SKM-1 treated with dmso at 0.1 percent for 144 hours (cell line): ENCODE measurements around the gene PPP2R2D.
"Not testable (repeated sequence)": the region's sequence is repeated elsewhere in the genome, so short reads cannot be mapped to it uniquely, and the experiment has no call there.

Experiments used
- DNase-seq: peaks from one replicate; lab custom pipeline; 2025; ENCODE audit not compliant: unreplicated experiment; lab: John Stamatoyannopoulos, UW

The PPP2R2D gene

GRCh38 chr10:131973160-131973951 lies 72.5 kb downstream of the PPP2R2D start:
- no peak for DNase-seq

- DNase-seq = no peak
These were observed 73.4 kb downstream of the PPP2R2D start for GRCh38 chr10:131974034-131974817.

- no peak for DNase-seq
These were observed 74.2 kb downstream of the PPP2R2D start for GRCh38 chr10:131975003-131975402.

GRCh38 chr10:131975796-131976195 lies 75.0 kb downstream of the PPP2R2D start:
- DNase-seq = no peak

- no peak for DNase-seq
These were observed 76.7 kb downstream of the PPP2R2D start for GRCh38 chr10:131977323-131978096.

- DNase-seq = no peak
These were observed 77.6 kb downstream of the PPP2R2D start for GRCh38 chr10:131978366-131978765.

GRCh38 chr10:131978851-131979250 lies 78.0 kb downstream of the PPP2R2D start:
- DNase-seq = no peak

- DNase-seq = no peak
These were observed 78.5 kb downstream of the PPP2R2D start for GRCh38 chr10:131979336-131979735.

- no peak for DNase-seq
These were observed 79.0 kb downstream of the PPP2R2D start for GRCh38 chr10:131979821-131980270.

GRCh38 chr10:131980321-131980720 lies 79.5 kb downstream of the PPP2R2D start:
- no peak for DNase-seq

- DNase-seq = no peak
These were observed 80.1 kb downstream of the PPP2R2D start for GRCh38 chr10:131980761-131981428.

- DNase-seq = peak; percentile 81
These were observed 80.8 kb downstream of the PPP2R2D start, which contains the start of gene BNIP3 for GRCh38 chr10:131981429-131982184. BNIP3 (minus strand) TSS chr10:131981923; CDS start chr10:131981806, 117 bp downstream.

- DNase-seq = no peak
These were observed 81.5 kb downstream of the PPP2R2D start for GRCh38 chr10:131982185-131982756.

GRCh38 chr10:131982796-131983195 lies 82.0 kb downstream of the PPP2R2D start:
- no peak for DNase-seq

- DNase-seq = no peak
These were observed 83.0 kb downstream of the PPP2R2D start for GRCh38 chr10:131983780-131984179.

GRCh38 chr10:131986851-131987250 lies 86.0 kb downstream of the PPP2R2D start:
- DNase-seq = not testable (repeated sequence)

GRCh38 chr10:131987301-131987700 lies 86.5 kb downstream of the PPP2R2D start:
- not testable (repeated sequence) for DNase-seq

GRCh38 chr10:131987786-131988185 lies 87.0 kb downstream of the PPP2R2D start:
- DNase-seq = not testable (repeated sequence)

- no peak for DNase-seq
These were observed 90.9 kb downstream of the PPP2R2D start for GRCh38 chr10:131991726-131992125.

GRCh38 chr10:131993275-131993674 lies 92.5 kb downstream of the PPP2R2D start:
- no peak for DNase-seq
